GM18511 (cell line): Measurements from ENCODE around the gene SYT12.
A peak's percentile ranks its signal among the peaks of the same experiment; 100 is the strongest.
"Not testable (repeated sequence)": the region's sequence is repeated elsewhere in the genome, so short reads cannot be mapped to it uniquely, and the experiment has no call there.

ENCODE experiments used
- ATAC-seq: cut with Tn5 transposase; IDR thresholded peaks from one replicate; pipeline ENCODE4 v1.9.1; 2021; ENCODE audit warnings: mild to moderate bottlenecking, moderate library complexity; ENCODE audit not compliant: unreplicated experiment

Gene SYT12

GRCh38 chr11:66996609-66997273, 26.2 kb upstream of the SYT12 start:
- ATAC-seq, result no peak

GRCh38 chr11:66999555-66999954, 23.4 kb upstream of the SYT12 start:
- no peak for ATAC-seq

GRCh38 chr11:67001332-67001731, 21.6 kb upstream of the SYT12 start:
- no peak for ATAC-seq

- ATAC-seq, result no peak
Measured at GRCh38 chr11:67002297-67002913, 20.5 kb upstream of the SYT12 start.

GRCh38 chr11:67002921-67003411, 20.0 kb upstream of the SYT12 start:
- ATAC-seq, result no peak

- ATAC-seq, result not testable (repeated sequence)
Measured at GRCh38 chr11:67005200-67005599, 17.7 kb upstream of the SYT12 start.

- ATAC-seq, result no peak
Measured at GRCh38 chr11:67006029-67006884, 16.7 kb upstream of the SYT12 start.

GRCh38 chr11:67007126-67007525, 15.8 kb upstream of the SYT12 start:
- ATAC-seq, result no peak

GRCh38 chr11:67010296-67010905, 12.5 kb upstream of the SYT12 start:
- no peak for ATAC-seq

GRCh38 chr11:67013511-67014045, 9.4 kb upstream of the SYT12 start:
- ATAC-seq, result no peak

GRCh38 chr11:67014343-67014742, 8.6 kb upstream of the SYT12 start:
- no peak for ATAC-seq

- no peak for ATAC-seq
Measured at GRCh38 chr11:67015048-67015447, 7.9 kb upstream of the SYT12 start.

GRCh38 chr11:67016550-67016949, 6.4 kb upstream of the SYT12 start:
- no peak for ATAC-seq

- no peak for ATAC-seq
Measured at GRCh38 chr11:67020949-67021348, 2.0 kb upstream of the SYT12 start.

GRCh38 chr11:67022341-67022933, 497 bp upstream of the SYT12 start:
- no peak for ATAC-seq

GRCh38 chr11:67023957-67024353, 1.0 kb downstream of the SYT12 start:
- no peak for ATAC-seq

- no peak for ATAC-seq
Measured at GRCh38 chr11:67024410-67024809, 1.5 kb downstream of the SYT12 start.

- no peak for ATAC-seq
Measured at GRCh38 chr11:67024966-67025365, 2.0 kb downstream of the SYT12 start.

GRCh38 chr11:67025750-67026149, 2.8 kb downstream of the SYT12 start:
- no peak for ATAC-seq

GRCh38 chr11:67026941-67027340, 4.0 kb downstream of the SYT12 start:
- no peak for ATAC-seq

GRCh38 chr11:67027483-67027930, 4.6 kb downstream of the SYT12 start:
- ATAC-seq, result peak; percentile 16
